ENCODE measurements around the gene PDE6D.

- TF ChIP-seq CTCF (conservative IDR thresholded peaks at IDR 0.05; ENCODE audit: low read length) (no peak), EZH2phosphoT487 (IDR thresholded peaks at IDR 0.05; ENCODE audit: borderline replicate concordance) (no peak)
Observed at GRCh38 chr2:231807020-231807419, 25.9 kb upstream of the PDE6D start.

Data from Loucy (cell line).